T-helper 1 cell treated with Interleukin-12 subunit alpha and Interleukin-12 subunit beta and Interleukin-4 antibody, amounts not matched to agents 30 μg/mL and 1 μg/mL, for 36 hours (primary cell): ENCODE data around the gene ABHD6.

Source experiments
- H3K27ac Mint-ChIP-seq: one replicate; pipeline ENCODE4 v1.8.0; 2021; ENCODE audit warnings: mild to moderate bottlenecking, mixed read lengths
- H3K27me3 Mint-ChIP-seq: one replicate; pipeline ENCODE4 v1.8.0; 2021; ENCODE audit warnings: low read depth, mixed read lengths
- H3K36me3 Mint-ChIP-seq: one replicate; pipeline ENCODE4 v1.8.0; 2021; ENCODE audit warnings: low read depth, mixed read lengths
- H3K4me1 Mint-ChIP-seq: one replicate; pipeline ENCODE4 v1.8.0; 2021; ENCODE audit warnings: low read depth, mixed read lengths
- H3K4me3 Mint-ChIP-seq: one replicate; pipeline ENCODE4 v1.8.0; 2021; ENCODE audit warnings: mild to moderate bottlenecking, moderate library complexity, mixed read lengths
- H3K9me3 Mint-ChIP-seq: one replicate; pipeline ENCODE4 v1.8.0; 2021; ENCODE audit warnings: mixed read lengths

ABHD6 gene

GRCh38 chr3:58293516-58293915 lies 55.9 kb downstream of the ABHD6 start:
- H3K9me3 Mint-ChIP-seq, result no peaks in the 10 kb centered on the region

GRCh38 chr3:58296269-58296668 lies 58.7 kb downstream of the ABHD6 start:
- Mint-ChIP-seq H3K9me3 (peaks cover 1% of the 10 kb centered on the region), H3K4me1 (no peaks in the 10 kb centered on the region), H3K27me3 (peaks cover 23% of the 10 kb centered on the region), H3K27ac (no peak overlapping the region), H3K36me3 (no peaks in the 10 kb centered on the region), H3K4me3 (no peak overlapping the region)

More at GRCh38 chr3:58293516-58293915, 55.9 kb downstream of the ABHD6 start:
- Mint-ChIP-seq H3K36me3 (peaks cover 1% of the 10 kb centered on the region), H3K4me1 (no peaks in the 10 kb centered on the region), H3K4me3 (no peak overlapping the region), H3K27me3 (peaks cover 2% of the 10 kb centered on the region), H3K27ac (no peak overlapping the region)

GRCh38 chr3:58296843-58297242 lies 59.3 kb downstream of the ABHD6 start:
- Mint-ChIP-seq H3K36me3 (no peaks in the 10 kb centered on the region), H3K4me1 (no peaks in the 10 kb centered on the region), H3K9me3 (peaks cover 4% of the 10 kb centered on the region), H3K27ac (no peak overlapping the region), H3K4me3 (no peak overlapping the region), H3K27me3 (peaks cover 28% of the 10 kb centered on the region)

GRCh38 chr3:58298190-58298589 lies 60.6 kb downstream of the ABHD6 start:
- Mint-ChIP-seq H3K36me3 (no peaks in the 10 kb centered on the region), H3K4me1 (no peaks in the 10 kb centered on the region), H3K27ac (no peak overlapping the region), H3K27me3 (peaks cover 35% of the 10 kb centered on the region), H3K4me3 (no peak overlapping the region), H3K9me3 (peaks cover 4% of the 10 kb centered on the region)

GRCh38 chr3:58299075-58299474 lies 61.5 kb downstream of the ABHD6 start:
- no peak overlapping the region for H3K4me3 Mint-ChIP-seq
- no peaks in the 10 kb centered on the region for H3K4me1 Mint-ChIP-seq
- no peak overlapping the region for H3K27ac Mint-ChIP-seq
- H3K9me3 Mint-ChIP-seq, result peaks cover 4% of the 10 kb centered on the region
- peaks cover 35% of the 10 kb centered on the region for H3K27me3 Mint-ChIP-seq
- H3K36me3 Mint-ChIP-seq, result no peaks in the 10 kb centered on the region

GRCh38 chr3:58299839-58300516 lies 62.4 kb downstream of the ABHD6 start:
- H3K36me3 Mint-ChIP-seq, result no peaks in the 10 kb centered on the region
- peaks cover 4% of the 10 kb centered on the region for H3K9me3 Mint-ChIP-seq
- H3K4me3 Mint-ChIP-seq, result no peak overlapping the region
- peaks cover under 1% of the 10 kb centered on the region for H3K4me1 Mint-ChIP-seq
- H3K27me3 Mint-ChIP-seq, result peaks cover 35% of the 10 kb centered on the region
- no peak overlapping the region for H3K27ac Mint-ChIP-seq

- peaks cover 15% of the 10 kb centered on the region for H3K36me3 Mint-ChIP-seq
- H3K4me1 Mint-ChIP-seq, result peaks cover 27% of the 10 kb centered on the region
- H3K27me3 Mint-ChIP-seq, result peaks cover 14% of the 10 kb centered on the region
- peak within 1 kb of the TSS; percentile 96 for H3K4me3 Mint-ChIP-seq
- H3K27ac Mint-ChIP-seq, result peak within 1 kb of the TSS; percentile 100
- peaks cover 4% of the 10 kb centered on the region for H3K9me3 Mint-ChIP-seq
These were observed 68.5 kb downstream of the ABHD6 start, which contains the start of the genes HTD2 and RPP14 for GRCh38 chr3:58305882-58306711. HTD2 (plus strand) TSS chr3:58306520; CDS start chr3:58317614, 11,094 bp downstream. RPP14 (plus strand) TSS chr3:58306245; CDS start chr3:58310330, 4,085 bp downstream.

- Mint-ChIP-seq H3K36me3 (peaks cover 24% of the 10 kb centered on the region), H3K9me3 (no peaks in the 10 kb centered on the region), H3K27me3 (no peaks in the 10 kb centered on the region), H3K27ac (peak overlapping the region; percentile 100), H3K4me3 (peak overlapping the region; percentile 96), H3K4me1 (peaks cover 27% of the 10 kb centered on the region)
These were observed 70.1 kb downstream of the ABHD6 start for GRCh38 chr3:58307639-58308215.

- Mint-ChIP-seq H3K27me3 (no peaks in the 10 kb centered on the region), H3K27ac (peak overlapping the region; percentile 20), H3K9me3 (no peaks in the 10 kb centered on the region), H3K4me1 (peaks cover 27% of the 10 kb centered on the region), H3K4me3 (no peak overlapping the region), H3K36me3 (peaks cover 29% of the 10 kb centered on the region)
These were observed 71.1 kb downstream of the ABHD6 start for GRCh38 chr3:58308728-58309127.

GRCh38 chr3:58317811-58318210 lies 80.2 kb downstream of the ABHD6 start:
- peaks cover 4% of the 10 kb centered on the region for H3K4me1 Mint-ChIP-seq
- H3K36me3 Mint-ChIP-seq, result peaks cover 32% of the 10 kb centered on the region
- no peaks in the 10 kb centered on the region for H3K27me3 Mint-ChIP-seq
- H3K9me3 Mint-ChIP-seq, result no peaks in the 10 kb centered on the region
- H3K27ac Mint-ChIP-seq, result no peak overlapping the region
- no peak overlapping the region for H3K4me3 Mint-ChIP-seq

GRCh38 chr3:58321791-58322190 lies 84.2 kb downstream of the ABHD6 start:
- H3K27me3 Mint-ChIP-seq, result no peaks in the 10 kb centered on the region
- H3K36me3 Mint-ChIP-seq, result peaks cover 16% of the 10 kb centered on the region
- H3K4me1 Mint-ChIP-seq, result peaks cover 21% of the 10 kb centered on the region
- H3K9me3 Mint-ChIP-seq, result no peaks in the 10 kb centered on the region
- H3K4me3 Mint-ChIP-seq, result no peak overlapping the region
- H3K27ac Mint-ChIP-seq, result no peak overlapping the region

GRCh38 chr3:58322793-58323192 lies 85.2 kb downstream of the ABHD6 start:
- no peaks in the 10 kb centered on the region for H3K9me3 Mint-ChIP-seq
- H3K36me3 Mint-ChIP-seq, result peaks cover 10% of the 10 kb centered on the region
- no peaks in the 10 kb centered on the region for H3K27me3 Mint-ChIP-seq
- H3K27ac Mint-ChIP-seq, result no peak overlapping the region
- H3K4me3 Mint-ChIP-seq, result no peak overlapping the region
- peaks cover 21% of the 10 kb centered on the region for H3K4me1 Mint-ChIP-seq

GRCh38 chr3:58323529-58324390 lies 86.2 kb downstream of the ABHD6 start:
- Mint-ChIP-seq H3K27me3 (peaks cover under 1% of the 10 kb centered on the region), H3K36me3 (peaks cover 5% of the 10 kb centered on the region), H3K9me3 (no peaks in the 10 kb centered on the region), H3K4me3 (no peak overlapping the region), H3K4me1 (peaks cover 21% of the 10 kb centered on the region), H3K27ac (peak overlapping the region; percentile 82)
